H1 (cell line): ENCODE data around the gene SCNN1G. TPM values are rescaled to one million over a fixed set of nuclear protein-coding genes. Genes with fewer than 3 reads are reported as not detected.

Experiments used
- CBX8 ChIP-seq: fragments of 300-800, 300-1000 bp; sonication (generic); IDR thresholded peaks from 2 replicates; pipeline ENCODE4 v1.7.1; 2016; ENCODE audit warnings: low read depth, low read length, borderline replicate concordance
- CTCF ChIP-seq, 3 experiments: IDR thresholded peaks; 1 replicate in 2 of 3; 2 replicates in 1 of 3; pipeline versions ENCODE4 v1.5.1 to v1.6.1; 2011; ENCODE audit warnings: low read length in 3 of 3, mild to moderate bottlenecking in 3 of 3, inconsistent platforms in 2 of 3, low read depth in 1 of 3, moderate library complexity in 1 of 3; ENCODE audit not compliant: insufficient read depth in 1 of 3; ENCODE audit errors: control extremely low read depth in 1 of 3
- NRF1 ChIP-seq: IDR thresholded peaks from 2 replicates; pipeline ENCODE4 v1.6.1; 2011; ENCODE audit warnings: mild to moderate bottlenecking, low read depth, low read length, improper control_type of control experiment
- TAF1 ChIP-seq: IDR thresholded peaks from 2 replicates; pipeline ENCODE4 v1.6.1; 2011; ENCODE audit warnings: mild to moderate bottlenecking, low read depth, low read length
- polyA plus RNA-seq, 7 experiments: library from polyadenylated mRNA; depleted of rRNA in 3 of 7; stranded (reverse) in 5 of 7; unstranded in 2 of 7; fragments of >200 nt in 5 of 7; fragments of 200-250 nt in 2 of 7; gene quantifications; 1 replicate in 5 of 7; 2 replicates in 1 of 7; 4 replicates in 1 of 7; pipeline versions ENCODE4 v1.2.1 to v1.2.3, GENCODE V29; 2011 to 2013; ENCODE audit warnings: missing spikeins in 2 of 7, mixed read lengths in 2 of 7
- total RNA-seq: library from RNA; stranded (reverse); fragmentation: NEBNext Ultra II Directional; extraction: Animal tissue kit (Norgen Biotek cat#: 25700); gene quantifications from 2 replicates; pipeline ENCODE4 v1.2.1, GENCODE V29; 2021
- TF ChIP-seq, protein P1 (sequence below): fragments of 300-600 bp; sonication (generic); IDR thresholded peaks from 2 replicates; pipeline ENCODE4 v1.7.1; 2012; ENCODE audit warnings: low read length, moderate library complexity, mild to moderate bottlenecking, inconsistent platforms; ENCODE audit not compliant: insufficient replicate concordance

The SCNN1G gene
- total and polyA plus RNA-seq, 2 of the 8 experiments (the other 6 are each of a cell fraction or from before 2014, with no cell fraction given), result 0.73 to 1.1 TPM

DNA sequence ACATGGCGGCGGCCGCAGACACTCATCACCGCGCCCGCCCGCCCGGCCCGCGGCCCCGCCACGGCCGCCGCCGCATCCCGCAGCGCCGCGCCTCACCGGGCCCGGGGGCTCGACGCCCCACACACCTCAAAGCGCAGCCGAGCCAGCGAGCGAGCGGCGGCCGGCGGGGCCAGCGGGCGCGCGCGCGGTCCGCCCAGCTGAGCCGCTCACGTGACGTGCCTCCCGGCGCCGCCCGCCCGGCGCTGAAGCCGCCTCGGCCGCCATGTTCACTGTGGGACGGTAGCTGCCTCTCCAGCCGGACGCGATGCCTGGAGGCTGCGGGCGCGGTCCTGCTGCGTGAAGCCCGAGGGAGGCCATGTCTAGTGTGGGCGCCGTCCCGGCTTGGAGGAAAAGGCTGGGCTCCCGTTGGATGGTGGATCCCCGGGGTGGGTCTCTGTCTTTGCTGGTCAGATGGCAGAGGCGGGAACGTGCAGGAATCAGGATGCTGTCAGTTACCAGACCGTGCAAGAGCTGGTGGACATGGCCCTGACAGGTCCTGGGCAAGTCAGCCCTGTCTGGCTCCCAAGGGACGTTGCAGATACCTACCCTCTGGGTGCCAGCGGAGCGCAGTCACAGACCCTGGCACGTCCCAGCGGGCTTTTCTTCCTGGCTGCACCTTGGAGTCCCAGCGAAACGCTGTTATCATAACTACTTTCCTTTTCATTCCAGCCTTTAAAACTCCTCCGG is 33.1 kb upstream of the SCNN1G start, which contains the start of gene USP31 (continued):
- TF ChIP-seq, protein P1, sequence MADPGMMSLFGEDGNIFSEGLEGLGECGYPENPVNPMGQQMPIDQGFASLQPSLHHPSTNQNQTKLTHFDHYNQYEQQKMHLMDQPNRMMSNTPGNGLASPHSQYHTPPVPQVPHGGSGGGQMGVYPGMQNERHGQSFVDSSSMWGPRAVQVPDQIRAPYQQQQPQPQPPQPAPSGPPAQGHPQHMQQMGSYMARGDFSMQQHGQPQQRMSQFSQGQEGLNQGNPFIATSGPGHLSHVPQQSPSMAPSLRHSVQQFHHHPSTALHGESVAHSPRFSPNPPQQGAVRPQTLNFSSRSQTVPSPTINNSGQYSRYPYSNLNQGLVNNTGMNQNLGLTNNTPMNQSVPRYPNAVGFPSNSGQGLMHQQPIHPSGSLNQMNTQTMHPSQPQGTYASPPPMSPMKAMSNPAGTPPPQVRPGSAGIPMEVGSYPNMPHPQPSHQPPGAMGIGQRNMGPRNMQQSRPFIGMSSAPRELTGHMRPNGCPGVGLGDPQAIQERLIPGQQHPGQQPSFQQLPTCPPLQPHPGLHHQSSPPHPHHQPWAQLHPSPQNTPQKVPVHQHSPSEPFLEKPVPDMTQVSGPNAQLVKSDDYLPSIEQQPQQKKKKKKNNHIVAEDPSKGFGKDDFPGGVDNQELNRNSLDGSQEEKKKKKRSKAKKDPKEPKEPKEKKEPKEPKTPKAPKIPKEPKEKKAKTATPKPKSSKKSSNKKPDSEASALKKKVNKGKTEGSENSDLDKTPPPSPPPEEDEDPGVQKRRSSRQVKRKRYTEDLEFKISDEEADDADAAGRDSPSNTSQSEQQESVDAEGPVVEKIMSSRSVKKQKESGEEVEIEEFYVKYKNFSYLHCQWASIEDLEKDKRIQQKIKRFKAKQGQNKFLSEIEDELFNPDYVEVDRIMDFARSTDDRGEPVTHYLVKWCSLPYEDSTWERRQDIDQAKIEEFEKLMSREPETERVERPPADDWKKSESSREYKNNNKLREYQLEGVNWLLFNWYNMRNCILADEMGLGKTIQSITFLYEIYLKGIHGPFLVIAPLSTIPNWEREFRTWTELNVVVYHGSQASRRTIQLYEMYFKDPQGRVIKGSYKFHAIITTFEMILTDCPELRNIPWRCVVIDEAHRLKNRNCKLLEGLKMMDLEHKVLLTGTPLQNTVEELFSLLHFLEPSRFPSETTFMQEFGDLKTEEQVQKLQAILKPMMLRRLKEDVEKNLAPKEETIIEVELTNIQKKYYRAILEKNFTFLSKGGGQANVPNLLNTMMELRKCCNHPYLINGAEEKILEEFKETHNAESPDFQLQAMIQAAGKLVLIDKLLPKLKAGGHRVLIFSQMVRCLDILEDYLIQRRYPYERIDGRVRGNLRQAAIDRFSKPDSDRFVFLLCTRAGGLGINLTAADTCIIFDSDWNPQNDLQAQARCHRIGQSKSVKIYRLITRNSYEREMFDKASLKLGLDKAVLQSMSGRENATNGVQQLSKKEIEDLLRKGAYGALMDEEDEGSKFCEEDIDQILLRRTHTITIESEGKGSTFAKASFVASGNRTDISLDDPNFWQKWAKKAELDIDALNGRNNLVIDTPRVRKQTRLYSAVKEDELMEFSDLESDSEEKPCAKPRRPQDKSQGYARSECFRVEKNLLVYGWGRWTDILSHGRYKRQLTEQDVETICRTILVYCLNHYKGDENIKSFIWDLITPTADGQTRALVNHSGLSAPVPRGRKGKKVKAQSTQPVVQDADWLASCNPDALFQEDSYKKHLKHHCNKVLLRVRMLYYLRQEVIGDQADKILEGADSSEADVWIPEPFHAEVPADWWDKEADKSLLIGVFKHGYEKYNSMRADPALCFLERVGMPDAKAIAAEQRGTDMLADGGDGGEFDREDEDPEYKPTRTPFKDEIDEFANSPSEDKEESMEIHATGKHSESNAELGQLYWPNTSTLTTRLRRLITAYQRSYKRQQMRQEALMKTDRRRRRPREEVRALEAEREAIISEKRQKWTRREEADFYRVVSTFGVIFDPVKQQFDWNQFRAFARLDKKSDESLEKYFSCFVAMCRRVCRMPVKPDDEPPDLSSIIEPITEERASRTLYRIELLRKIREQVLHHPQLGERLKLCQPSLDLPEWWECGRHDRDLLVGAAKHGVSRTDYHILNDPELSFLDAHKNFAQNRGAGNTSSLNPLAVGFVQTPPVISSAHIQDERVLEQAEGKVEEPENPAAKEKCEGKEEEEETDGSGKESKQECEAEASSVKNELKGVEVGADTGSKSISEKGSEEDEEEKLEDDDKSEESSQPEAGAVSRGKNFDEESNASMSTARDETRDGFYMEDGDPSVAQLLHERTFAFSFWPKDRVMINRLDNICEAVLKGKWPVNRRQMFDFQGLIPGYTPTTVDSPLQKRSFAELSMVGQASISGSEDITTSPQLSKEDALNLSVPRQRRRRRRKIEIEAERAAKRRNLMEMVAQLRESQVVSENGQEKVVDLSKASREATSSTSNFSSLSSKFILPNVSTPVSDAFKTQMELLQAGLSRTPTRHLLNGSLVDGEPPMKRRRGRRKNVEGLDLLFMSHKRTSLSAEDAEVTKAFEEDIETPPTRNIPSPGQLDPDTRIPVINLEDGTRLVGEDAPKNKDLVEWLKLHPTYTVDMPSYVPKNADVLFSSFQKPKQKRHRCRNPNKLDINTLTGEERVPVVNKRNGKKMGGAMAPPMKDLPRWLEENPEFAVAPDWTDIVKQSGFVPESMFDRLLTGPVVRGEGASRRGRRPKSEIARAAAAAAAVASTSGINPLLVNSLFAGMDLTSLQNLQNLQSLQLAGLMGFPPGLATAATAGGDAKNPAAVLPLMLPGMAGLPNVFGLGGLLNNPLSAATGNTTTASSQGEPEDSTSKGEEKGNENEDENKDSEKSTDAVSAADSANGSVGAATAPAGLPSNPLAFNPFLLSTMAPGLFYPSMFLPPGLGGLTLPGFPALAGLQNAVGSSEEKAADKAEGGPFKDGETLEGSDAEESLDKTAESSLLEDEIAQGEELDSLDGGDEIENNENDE, result no peak
- TF ChIP-seq CBX8, result no peak
- TF ChIP-seq CTCF (IDR thresholded peaks at IDR 0.05; ENCODE audit: control extremely low read depth in 1 of 3, insufficient read depth in 1 of 3, low read depth in 1 of 3, low read length in 3 of 3), result no peak
- TF ChIP-seq TAF1, result peak; percentile 36; the same call in 1 of the 2 replicates
- no peak for TF ChIP-seq NRF1
